Thyroid gland (tissue), 4 donors: ENCODE results near the gene GCA. TPM values are rescaled to one million over a fixed set of nuclear protein-coding genes. Genes with fewer than 3 reads are reported as not detected.

ENCODE experiments used
- DNase-seq, 2 donors: peaks; one replicate each; pipeline ENCODE4 v3.0.0-alpha.2; 2019
- H3K27ac ChIP-seq, 3 donors: fragments of 200-600 bp; sonication (generic); 1 replicate in 2 of 3; 2 replicates in 1 of 3; pipeline ENCODE4 v1.5.1; 2016 to 2019; ENCODE audit warnings: mild to moderate bottlenecking in 1 of 3, moderate library complexity in 1 of 3
- H3K27me3 ChIP-seq: fragments of 200-600 bp; sonication (generic); one replicate; pipeline ENCODE4 v1.5.1; 2019
- H3K36me3 ChIP-seq, 2 donors: fragments of 200-600 bp; sonication (generic); one replicate each; pipeline ENCODE4 v1.5.1; 2016 to 2019
- H3K4me1 ChIP-seq, 2 donors: fragments of 200-600 bp; sonication (generic); one replicate each; pipeline ENCODE4 v1.5.1; 2017 to 2019
- H3K4me3 ChIP-seq, 3 donors: fragments of 200-600 bp; sonication (generic); replicated peaks in 1 of 3; 1 replicate in 2 of 3; 2 replicates in 1 of 3; pipeline ENCODE4 v1.5.1; 2016; ENCODE audit warnings: mild to moderate bottlenecking in 1 of 3
- H3K9me3 ChIP-seq: fragments of 200-600 bp; sonication (generic); one replicate; pipeline ENCODE4 v1.5.1; 2017
- CTCF ChIP-seq, 6 experiments: fragments of 200-600 bp in 3 of 6; fragments of 450-650 bp in 3 of 6; sonication (generic) in 3 of 6; IDR thresholded peaks; one replicate each; pipeline ENCODE4 v1.5.1; 2016 to 2019; ENCODE audit warnings: antibody characterized with exemption in 6 of 6, mild to moderate bottlenecking in 2 of 6, inconsistent platforms in 1 of 6, moderate library complexity in 1 of 6
- POLR2A ChIP-seq, 2 donors: fragments of 450-650 bp; IDR thresholded peaks; one replicate each; pipeline ENCODE4 v1.6.1; 2017; ENCODE audit warnings: antibody characterized with exemption in 2 of 2, mild to moderate bottlenecking in 2 of 2, moderate library complexity in 1 of 2
- WGBS, 2 donors: methylation state at CpG; one replicate each; pipeline ENCODE4 v1.1.5; 2017; 5-methylcytosine and 5-hydroxymethylcytosine counted together
- intact Hi-C: fragments of 100-400 bp; cut with DNase I; formaldehyde crosslinking; loops from one replicate; pipeline ENCODE4 v1.15.1; 2023
- total RNA-seq, 4 donors: library from RNA; depleted of rRNA; stranded (reverse); fragments of >200 nt; gene quantifications; one replicate each; pipeline ENCODE4 v1.2.3, GENCODE V29; 2016

Gene GCA
- total RNA-seq, 4 donors from 2014 or later, result 15.7 to 36.8 (median 31.6) TPM

- Histone ChIP-seq H3K9me3 (no peaks in the 10 kb centered on the region), H3K4me3 (no peak overlapping the region), H3K27ac (no peak overlapping the region), H3K4me1 (peaks cover 0 to 8% of the 10 kb centered on the region in 2 donors), H3K36me3 (no peaks in the 10 kb centered on the region), H3K27me3 (no peaks in the 10 kb centered on the region)
- intact Hi-C loops, result no loop called here
- no peak for DNase-seq
- TF ChIP-seq POLR2A (IDR thresholded peaks at IDR 0.05) (no peak), CTCF (IDR thresholded peaks at IDR 0.05) (no peak)
These were observed 3.1 kb upstream of the GCA start for GRCh38 chr2:162340822-162341221.

GRCh38 chr2:162342321-162342720 is 1.6 kb upstream of the GCA start:
- no peak for DNase-seq
- H3K27ac ChIP-seq, result no peak overlapping the region
- intact Hi-C loops, result no loop called here
- no peaks in the 10 kb centered on the region for H3K27me3 ChIP-seq
- no peak overlapping the region for H3K4me3 ChIP-seq
- TF ChIP-seq CTCF (IDR thresholded peaks at IDR 0.05) (no peak), POLR2A (IDR thresholded peaks at IDR 0.05) (no peak)
- WGBS, 2 donors, result 74 to 76% methylated on average over 3 of the region's 3 CpGs
- H3K4me1 ChIP-seq, result peaks cover 0 to 8% of the 10 kb centered on the region in 2 donors
- H3K36me3 ChIP-seq, result no peaks in the 10 kb centered on the region
- no peaks in the 10 kb centered on the region for H3K9me3 ChIP-seq

- Histone ChIP-seq H3K27ac (no peak overlapping the region), H3K9me3 (no peaks in the 10 kb centered on the region), H3K4me3 (no peak overlapping the region), H3K36me3 (no peaks in the 10 kb centered on the region), H3K27me3 (no peaks in the 10 kb centered on the region), H3K4me1 (peaks cover 0 to 8% of the 10 kb centered on the region in 2 donors)
- WGBS, 2 donors, result 75 to 81% methylated on average over 2 of the region's 2 CpGs
- DNase-seq, result no peak
- intact Hi-C loops, result no loop called here
- TF ChIP-seq CTCF (IDR thresholded peaks at IDR 0.05) (no peak), POLR2A (IDR thresholded peaks at IDR 0.05) (no peak)
These were observed 1.1 kb upstream of the GCA start for GRCh38 chr2:162342841-162343240.

GRCh38 chr2:162343492-162343823 is 474 bp upstream of the GCA start:
- peaks cover 0 to 8% of the 10 kb centered on the region in 2 donors for H3K4me1 ChIP-seq
- TF ChIP-seq CTCF (IDR thresholded peaks at IDR 0.05) (no peak), POLR2A (IDR thresholded peaks at IDR 0.05) (no peak)
- H3K9me3 ChIP-seq, result no peaks in the 10 kb centered on the region
- intact Hi-C loops, result no loop called here
- DNase-seq, result no peak
- H3K27me3 ChIP-seq, result no peaks in the 10 kb centered on the region
- H3K36me3 ChIP-seq, result no peaks in the 10 kb centered on the region
- no peak overlapping the region for H3K27ac ChIP-seq
- 51 to 60% methylated on average over 4 of the region's 4 CpGs for WGBS, 2 donors
- H3K4me3 ChIP-seq, result peak overlapping the region in 2 of 3 donors; percentile 42 to 79

GRCh38 chr2:162344617-162344950 is 652 bp downstream of the GCA start:
- intact Hi-C loops, result no loop called here
- Histone ChIP-seq H3K4me3 (peak overlapping the region; percentile 79 to 96 (median 87)), H3K4me1 (peaks cover 0 to 8% of the 10 kb centered on the region in 2 donors), H3K27me3 (no peaks in the 10 kb centered on the region), H3K27ac (peak overlapping the region; percentile 55 to 73 (median 72)), H3K9me3 (no peaks in the 10 kb centered on the region), H3K36me3 (no peaks in the 10 kb centered on the region)
- DNase-seq, result no peak
- WGBS, 2 donors, result 11% methylated on average over 8 of the region's 8 CpGs
- TF ChIP-seq POLR2A (IDR thresholded peaks at IDR 0.05) (no peak), CTCF (IDR thresholded peaks at IDR 0.05) (no peak)
